Heart left ventricle (tissue), 13 donors: Measurements from ENCODE around the gene NUMA1.

ENCODE experiments used
- CTCF ChIP-seq, 12 donors: fragments of 200-600 bp; sonication (generic) in 4 of 12; IDR thresholded peaks; one replicate each; pipeline versions ENCODE4 v1.5.0 to v1.8.0; 2018 to 2022; ENCODE audit warnings: antibody characterized with exemption in 12 of 12, mild to moderate bottlenecking in 5 of 12
- POLR2A ChIP-seq, 2 donors: fragments of 450-650 bp; IDR thresholded peaks; one replicate each; pipeline ENCODE4 v1.6.1; 2017; ENCODE audit warnings: antibody characterized with exemption in 2 of 2, mild to moderate bottlenecking in 2 of 2, moderate library complexity in 2 of 2
- donor health status: ischemic (EF 13 %, LVEDD 7.1; RV severe dilation, severe dysfunction).
- donor health status: DM: no; HTN: yes; CAD: no.
- donor health status: DM: no; HTN: no; CAD: no.
- donor health status: ischemic (EF 25% LVEDD 6.9; RV normal size, moderate dysfunction).
- donor health status: ischemic (EF 25% LVEDD 5.7; RV mildly dilated, moderate dysfunction).
- donor health status: ischemic (EF 35%, LVEDD 5.7; RV mildly dilated, moderate dysfunction).
- donor health status: nonischemic (EF 11% LVEDD 7.7; RV severe dilation, severe dysfunction).
- donor health status: DM: yes; HTN: yes; CAD: no.
- donor health status: PGD.
- donor health status: ischemic (EF 29% LVEDD 5.4; RV normal size, mild dysfunction).
- donor health status: nonischemic (EF 23%, LVEDD 6.1; RV moderate dilation, normal function).

DNA sequence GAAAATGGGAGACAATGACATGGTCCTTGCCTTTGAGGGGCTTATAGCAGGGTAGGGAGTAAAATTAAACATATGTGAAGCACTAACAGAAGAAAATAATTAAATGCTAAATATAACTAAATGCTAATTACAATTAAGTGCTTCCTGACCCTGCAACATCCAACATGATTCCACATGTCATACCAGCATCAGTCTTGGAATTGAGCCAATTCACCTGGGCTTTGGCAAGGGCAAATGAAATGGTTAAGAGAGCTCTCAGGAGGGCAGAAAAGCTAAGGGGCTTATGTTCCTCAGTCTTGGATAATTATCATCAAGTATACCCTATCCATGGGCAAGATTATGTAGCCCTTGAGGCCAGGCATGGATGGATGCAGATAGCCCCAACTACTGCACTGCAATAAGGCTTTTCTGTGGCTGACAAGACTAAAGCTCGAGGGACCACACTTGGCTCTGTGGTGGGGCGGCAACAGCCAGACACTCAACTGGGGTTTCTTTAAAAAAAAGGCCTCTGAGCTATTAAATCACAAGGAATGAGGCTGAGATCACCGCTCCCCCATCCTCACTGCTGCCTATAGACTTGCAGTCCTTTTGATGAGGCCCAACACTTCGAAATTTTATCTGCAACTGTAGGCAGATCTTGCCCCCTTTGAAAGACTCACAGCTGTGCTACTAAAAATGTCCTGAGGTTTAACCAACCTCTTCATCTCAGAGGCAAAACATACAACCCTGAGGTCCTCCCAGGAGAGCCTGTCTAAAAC lies 42.6 kb downstream of the NUMA1 start:
- no peak for TF ChIP-seq POLR2A (IDR thresholded peaks at IDR 0.05)
- no peak for TF ChIP-seq CTCF (IDR thresholded peaks at IDR 0.05)
